Mesothelial cell of epicardium (in vitro differentiated cells): ENCODE results near the gene SPATA16. TPM values are rescaled to one million over a fixed set of nuclear protein-coding genes. Genes with fewer than 3 reads are reported as not detected.

Experiments used
- DNase-seq, 2 experiments: peaks; one replicate each; pipeline ENCODE4 v3.0.0; 2021; ENCODE audit warnings: low spot score in 2 of 2; ENCODE audit not compliant: unreplicated experiment in 2 of 2
- H3K27ac Mint-ChIP-seq: 2 replicates; pipeline ENCODE4 v1.8.0; 2021; ENCODE audit warnings: mixed read lengths
- H3K27me3 Mint-ChIP-seq: 2 replicates; pipeline ENCODE4 v1.8.0; 2021; ENCODE audit warnings: low read depth, mixed read lengths
- H3K36me3 Mint-ChIP-seq: 2 replicates; pipeline ENCODE4 v1.8.0; 2021; ENCODE audit warnings: mixed read lengths
- H3K4me1 Mint-ChIP-seq: 2 replicates; pipeline ENCODE4 v1.8.0; 2021; ENCODE audit warnings: mixed read lengths
- H3K4me3 Mint-ChIP-seq: 2 replicates; pipeline ENCODE4 v1.8.0; 2021; ENCODE audit warnings: mild to moderate bottlenecking, moderate library complexity, mixed read lengths
- H3K9me3 Mint-ChIP-seq: 2 replicates; pipeline ENCODE4 v1.8.0; 2021; ENCODE audit warnings: mixed read lengths
- CTCF ChIP-seq: fragments of 200-600 bp; sonication (generic); IDR thresholded peaks from one replicate; pipeline ENCODE4 v1.5.0; 2021; ENCODE audit warnings: antibody characterized with exemption; ENCODE audit not compliant: unreplicated experiment
- total RNA-seq: library from RNA; stranded (reverse); gene quantifications from 3 replicates; pipeline ENCODE4 v1.2.1, GENCODE V29; 2021

The SPATA16 gene
- total RNA-seq, 1 donor from 2014 or later = not detected

- Mint-ChIP-seq H3K4me1 (peaks cover 15% of the 10 kb centered on the region), H3K27ac (no peak overlapping the region), H3K27me3 (no peaks in the 10 kb centered on the region), H3K4me3 (no peak overlapping the region), H3K9me3 (peaks cover 8% of the 10 kb centered on the region), H3K36me3 (peaks cover 3% of the 10 kb centered on the region)
- no peak for DNase-seq
- TF ChIP-seq CTCF = no peak
These were observed 137.1 kb downstream of the SPATA16 start for GRCh38 chr3:173003956-173004355.

DNA sequence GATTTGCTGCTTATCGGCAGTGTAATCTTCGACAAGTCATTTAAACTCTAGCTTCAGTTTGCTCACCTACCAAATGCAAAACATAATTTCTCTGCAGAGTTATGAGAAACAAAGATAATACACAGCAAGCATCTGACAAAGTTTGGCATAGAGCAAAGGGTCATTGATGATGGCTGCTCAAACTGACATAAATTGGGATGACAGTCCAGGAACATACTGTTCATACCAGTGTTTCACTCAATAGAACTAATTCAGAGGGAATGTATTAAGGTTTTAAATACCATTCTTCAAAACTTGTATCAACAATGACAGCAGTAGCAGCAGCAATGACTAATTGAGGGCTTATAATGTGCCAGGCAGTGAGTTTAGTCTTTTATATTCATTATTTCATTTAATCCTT is 137.6 kb downstream of the SPATA16 start:
- peaks cover 8% of the 10 kb centered on the region for H3K9me3 Mint-ChIP-seq
- H3K4me3 Mint-ChIP-seq = no peak overlapping the region
- no peaks in the 10 kb centered on the region for H3K27me3 Mint-ChIP-seq
- peaks cover 15% of the 10 kb centered on the region for H3K4me1 Mint-ChIP-seq
- no peak for TF ChIP-seq CTCF
- DNase-seq = no peak
- H3K36me3 Mint-ChIP-seq = peaks cover 3% of the 10 kb centered on the region
- no peak overlapping the region for H3K27ac Mint-ChIP-seq

DNA sequence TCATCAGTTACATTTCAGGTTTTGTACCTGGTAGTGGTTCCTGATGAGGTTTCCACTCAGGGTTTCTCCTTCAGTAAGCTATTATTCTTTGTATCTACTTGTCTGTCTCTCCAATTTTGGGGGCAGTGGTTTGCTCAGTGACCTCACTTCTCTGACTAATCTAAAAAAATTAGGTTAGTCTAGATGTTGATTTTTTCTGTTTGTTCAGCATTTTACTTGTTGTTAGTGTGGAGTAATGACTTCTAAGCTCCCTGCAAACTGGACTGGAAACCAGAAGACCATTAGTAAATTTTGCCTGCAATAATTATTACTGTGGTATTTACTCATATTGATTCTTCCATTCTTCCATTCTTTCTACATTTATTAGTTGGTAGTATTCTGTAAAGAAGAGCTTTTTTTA is 139.4 kb downstream of the SPATA16 start:
- no peak overlapping the region for H3K4me3 Mint-ChIP-seq
- H3K36me3 Mint-ChIP-seq = peaks cover 3% of the 10 kb centered on the region
- H3K27me3 Mint-ChIP-seq = no peaks in the 10 kb centered on the region
- H3K4me1 Mint-ChIP-seq = peaks cover 10% of the 10 kb centered on the region
- peaks cover 8% of the 10 kb centered on the region for H3K9me3 Mint-ChIP-seq
- no peak for TF ChIP-seq CTCF
- no peak for DNase-seq
- H3K27ac Mint-ChIP-seq = no peak overlapping the region

GRCh38 chr3:173000553-173000952 is 140.5 kb downstream of the SPATA16 start:
- Mint-ChIP-seq H3K36me3 (peaks cover 3% of the 10 kb centered on the region), H3K4me3 (no peak overlapping the region), H3K27ac (no peak overlapping the region), H3K27me3 (no peaks in the 10 kb centered on the region), H3K4me1 (peaks cover 3% of the 10 kb centered on the region), H3K9me3 (peaks cover 8% of the 10 kb centered on the region)
- no peak for TF ChIP-seq CTCF
- DNase-seq = no peak

GRCh38 chr3:172993412-172993811 is 147.6 kb downstream of the SPATA16 start:
- Mint-ChIP-seq H3K27me3 (no peaks in the 10 kb centered on the region), H3K36me3 (no peaks in the 10 kb centered on the region), H3K4me3 (no peak overlapping the region), H3K4me1 (no peaks in the 10 kb centered on the region), H3K27ac (no peak overlapping the region), H3K9me3 (no peaks in the 10 kb centered on the region)
- DNase-seq = no peak
- no peak for TF ChIP-seq CTCF

GRCh38 chr3:172991424-172991996 is 149.5 kb downstream of the SPATA16 start:
- Mint-ChIP-seq H3K9me3 (no peaks in the 10 kb centered on the region), H3K27ac (no peak overlapping the region), H3K27me3 (no peaks in the 10 kb centered on the region), H3K36me3 (no peaks in the 10 kb centered on the region), H3K4me1 (no peaks in the 10 kb centered on the region), H3K4me3 (no peak overlapping the region)
- TF ChIP-seq CTCF = no peak
- DNase-seq = no peak
